DOHH2 (cell line): Measurements from ENCODE around the gene TEX9.
"Not testable (repeated sequence)": the region's sequence is repeated elsewhere in the genome, so short reads cannot be mapped to it uniquely, and the experiment has no call there.

Source experiments
- H3F3A ChIP-seq: fragments of 200-600 bp; sonication (generic), shearing (Covaris generic); 2 replicates; pipeline ENCODE4 v1.6.0; 2016; ENCODE audit warnings: antibody characterized with exemption, mild to moderate bottlenecking; ENCODE audit not compliant: control insufficient read depth, insufficient read depth
- H3K27ac ChIP-seq: fragments of 200-600 bp; sonication (generic); 2 replicates; pipeline ENCODE4 v1.5.1; 2014; ENCODE audit warnings: low read depth, mild to moderate bottlenecking, low read length, moderate library complexity
- H3K27me3 ChIP-seq: fragments of 200-600 bp; sonication (generic); 2 replicates; pipeline ENCODE4 v1.6.1; 2014; ENCODE audit warnings: mild to moderate bottlenecking, low read length, mixed read lengths; ENCODE audit not compliant: control insufficient read depth
- H3K36me3 ChIP-seq: fragments of 200-600 bp; sonication (generic); 2 replicates; pipeline ENCODE4 v1.6.1; 2014; ENCODE audit warnings: mild to moderate bottlenecking, low read length, moderate library complexity, mixed read lengths; ENCODE audit not compliant: control insufficient read depth
- H3K4me1 ChIP-seq: fragments of 200-600 bp; sonication (generic); 2 replicates; pipeline ENCODE4 v1.6.1; 2014; ENCODE audit warnings: mild to moderate bottlenecking, low read length, mixed read lengths; ENCODE audit not compliant: control insufficient read depth
- H3K4me2 ChIP-seq: fragments of 200-600 bp; sonication (generic); 2 replicates; pipeline ENCODE4 v1.6.0; 2014; ENCODE audit warnings: mild to moderate bottlenecking, low read length, moderate library complexity
- H3K4me3 ChIP-seq: fragments of 200-600 bp; sonication (generic); 2 replicates; pipeline ENCODE4 v1.5.1; 2014; ENCODE audit warnings: mild to moderate bottlenecking, low read length, mixed read lengths
- H3K79me2 ChIP-seq: fragments of 200-600 bp; sonication (generic); 2 replicates; pipeline ENCODE4 v1.6.1; 2014; ENCODE audit warnings: mild to moderate bottlenecking, low read length, mixed read lengths; ENCODE audit not compliant: control insufficient read depth
- H3K9me2 ChIP-seq: fragments of 200-600 bp; sonication (generic); replicated peaks from 2 replicates; pipeline ENCODE4 v1.6.1; 2014; ENCODE audit warnings: mild to moderate bottlenecking, low read length, mixed read lengths; ENCODE audit not compliant: control insufficient read depth
- H3K9me3 ChIP-seq: fragments of 200-600 bp; sonication (generic); 2 replicates; pipeline ENCODE4 v1.6.1; 2014; ENCODE audit warnings: antibody characterized with exemption, low read length, mixed read lengths; ENCODE audit not compliant: control insufficient read depth, insufficient read depth
- H4K20me1 ChIP-seq: fragments of 200-600 bp; sonication (generic); 2 replicates; pipeline ENCODE4 v1.6.0; 2014; ENCODE audit warnings: low read depth, mild to moderate bottlenecking, antibody characterized with exemption, low read length, moderate library complexity; ENCODE audit not compliant: control insufficient read depth, insufficient read depth
- CTCF ChIP-seq: fragments of 200-600 bp; sonication (generic); IDR thresholded peaks from one replicate; pipeline ENCODE4 v1.5.1; 2014; ENCODE audit warnings: antibody characterized with exemption, mild to moderate bottlenecking, low read depth, low read length; ENCODE audit not compliant: poor library complexity, severe bottlenecking
- EZH2phosphoT487 ChIP-seq: fragments of 200-600 bp; sonication (generic); IDR thresholded peaks from 2 replicates; pipeline ENCODE4 v1.6.1; 2017; ENCODE audit warnings: borderline replicate concordance, mild to moderate bottlenecking, antibody characterized with exemption, low read length, moderate library complexity, mixed read lengths

TEX9 gene

GRCh38 chr15:56365075-56365711 is at the start of gene TEX9:
Gene TEX9 (plus strand): TSS chr15:56365426. CDS start chr15:56365451, 25 bp downstream.
- peaks cover 16% of the 10 kb centered on the region for H3F3A ChIP-seq
- no peaks in the 10 kb centered on the region; the same call in 1 of the 2 replicates for H3K36me3 ChIP-seq
- H3K9me3 ChIP-seq, result no peaks in the 10 kb centered on the region
- TF ChIP-seq CTCF (no peak), EZH2phosphoT487 (no peak)
- peak within 1 kb of the TSS; percentile 89 for H3K4me3 ChIP-seq
- H3K27ac ChIP-seq, result peak within 1 kb of the TSS; percentile 81
- no peaks in the 10 kb centered on the region for H3K27me3 ChIP-seq
- H3K4me2 ChIP-seq, result peak within 1 kb of the TSS; percentile 90
- H3K9me2 ChIP-seq, result no peaks in the 10 kb centered on the region
- H4K20me1 ChIP-seq, result no peaks in the 10 kb centered on the region
- H3K79me2 ChIP-seq, result peaks cover 56% of the 10 kb centered on the region
- H3K4me1 ChIP-seq, result peaks cover 42% of the 10 kb centered on the region

GRCh38 chr15:56316561-56316960 is 48.7 kb upstream of the TEX9 start:
- not testable (repeated sequence) for H3K4me3 ChIP-seq, H3K9me2 ChIP-seq, H4K20me1 ChIP-seq, H3K9me3 ChIP-seq, H3K4me1 ChIP-seq, H3K27me3 ChIP-seq, H3F3A ChIP-seq, H3K4me2 ChIP-seq, H3K27ac ChIP-seq, H3K36me3 ChIP-seq, H3K79me2 ChIP-seq

DNA sequence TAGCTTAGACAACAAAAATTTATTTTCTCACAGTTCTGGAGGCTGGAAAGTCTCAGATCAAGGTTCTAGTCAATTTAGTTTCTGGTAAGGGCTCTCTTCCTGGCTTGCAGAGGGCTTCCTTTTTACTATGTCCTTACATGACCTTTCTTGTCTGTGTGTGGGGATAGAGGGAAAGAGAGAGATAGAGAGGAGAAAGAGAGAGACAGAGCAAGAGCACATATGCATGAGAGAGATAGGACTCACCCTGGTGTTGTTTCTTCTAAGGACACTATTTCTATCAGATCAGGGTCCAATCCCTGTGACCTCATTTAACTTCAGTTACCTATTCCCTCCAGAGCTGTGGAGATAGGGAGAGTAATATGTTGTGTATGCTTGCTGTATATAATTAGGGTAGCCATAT is 44.9 kb upstream of the TEX9 start:
- H4K20me1 ChIP-seq, result no peaks in the 10 kb centered on the region
- no peaks in the 10 kb centered on the region; the same call in 1 of the 2 replicates for H3K9me3 ChIP-seq
- H3K4me2 ChIP-seq, result no peak overlapping the region
- H3K4me3 ChIP-seq, result no peak overlapping the region
- H3F3A ChIP-seq, result no peaks in the 10 kb centered on the region
- H3K27me3 ChIP-seq, result no peaks in the 10 kb centered on the region
- H3K79me2 ChIP-seq, result no peaks in the 10 kb centered on the region
- H3K9me2 ChIP-seq, result no peaks in the 10 kb centered on the region
- peaks cover 8% of the 10 kb centered on the region for H3K4me1 ChIP-seq
- no peak overlapping the region for H3K27ac ChIP-seq
- H3K36me3 ChIP-seq, result no peaks in the 10 kb centered on the region
- TF ChIP-seq EZH2phosphoT487 (no peak), CTCF (no peak)

DNA sequence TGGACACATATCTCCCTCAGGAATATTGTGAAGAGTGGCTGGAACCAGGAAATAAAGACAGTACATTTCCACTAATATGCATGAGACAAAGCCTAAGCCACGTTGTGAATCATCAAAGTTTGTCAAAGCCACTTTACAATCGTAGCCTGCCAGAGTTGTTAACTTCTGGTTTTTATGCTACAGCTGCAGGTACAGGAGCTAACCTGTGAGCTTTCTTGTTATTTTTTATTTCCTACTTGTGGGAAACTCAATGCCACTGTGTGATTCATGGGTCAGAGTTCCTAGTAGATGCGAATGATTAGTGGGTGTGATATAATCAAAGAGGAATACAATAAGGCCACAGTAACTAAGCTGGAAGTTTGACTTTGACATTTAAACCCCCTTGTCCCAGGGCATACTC is 44.4 kb upstream of the TEX9 start:
- H3K9me3 ChIP-seq, result no peaks in the 10 kb centered on the region; the same call in 1 of the 2 replicates

More for the DNA sequence above, 44.4 kb upstream of the TEX9 start:
- no peaks in the 10 kb centered on the region for H4K20me1 ChIP-seq
- H3K9me2 ChIP-seq, result no peaks in the 10 kb centered on the region
- H3K27me3 ChIP-seq, result no peaks in the 10 kb centered on the region
- TF ChIP-seq CTCF (no peak), EZH2phosphoT487 (no peak)
- H3K79me2 ChIP-seq, result no peaks in the 10 kb centered on the region
- H3K4me3 ChIP-seq, result no peak overlapping the region
- H3F3A ChIP-seq, result no peaks in the 10 kb centered on the region
- no peak overlapping the region for H3K27ac ChIP-seq
- H3K4me1 ChIP-seq, result peaks cover 8% of the 10 kb centered on the region
- no peaks in the 10 kb centered on the region for H3K36me3 ChIP-seq
- no peak overlapping the region for H3K4me2 ChIP-seq
